GM21515 (cell line): Measurements from ENCODE around the gene NUCB1.
"Not testable (repeated sequence)": the region's sequence is repeated elsewhere in the genome, so short reads cannot be mapped to it uniquely, and the experiment has no call there.

Experiments
- ATAC-seq: cut with Tn5 transposase; IDR thresholded peaks from one replicate; pipeline ENCODE4 v1.9.1; 2021; ENCODE audit not compliant: unreplicated experiment

Gene NUCB1

GRCh38 chr19:48874303-48875135 lies 25.6 kb upstream of the NUCB1 start:
- ATAC-seq, result no peak

DNA sequence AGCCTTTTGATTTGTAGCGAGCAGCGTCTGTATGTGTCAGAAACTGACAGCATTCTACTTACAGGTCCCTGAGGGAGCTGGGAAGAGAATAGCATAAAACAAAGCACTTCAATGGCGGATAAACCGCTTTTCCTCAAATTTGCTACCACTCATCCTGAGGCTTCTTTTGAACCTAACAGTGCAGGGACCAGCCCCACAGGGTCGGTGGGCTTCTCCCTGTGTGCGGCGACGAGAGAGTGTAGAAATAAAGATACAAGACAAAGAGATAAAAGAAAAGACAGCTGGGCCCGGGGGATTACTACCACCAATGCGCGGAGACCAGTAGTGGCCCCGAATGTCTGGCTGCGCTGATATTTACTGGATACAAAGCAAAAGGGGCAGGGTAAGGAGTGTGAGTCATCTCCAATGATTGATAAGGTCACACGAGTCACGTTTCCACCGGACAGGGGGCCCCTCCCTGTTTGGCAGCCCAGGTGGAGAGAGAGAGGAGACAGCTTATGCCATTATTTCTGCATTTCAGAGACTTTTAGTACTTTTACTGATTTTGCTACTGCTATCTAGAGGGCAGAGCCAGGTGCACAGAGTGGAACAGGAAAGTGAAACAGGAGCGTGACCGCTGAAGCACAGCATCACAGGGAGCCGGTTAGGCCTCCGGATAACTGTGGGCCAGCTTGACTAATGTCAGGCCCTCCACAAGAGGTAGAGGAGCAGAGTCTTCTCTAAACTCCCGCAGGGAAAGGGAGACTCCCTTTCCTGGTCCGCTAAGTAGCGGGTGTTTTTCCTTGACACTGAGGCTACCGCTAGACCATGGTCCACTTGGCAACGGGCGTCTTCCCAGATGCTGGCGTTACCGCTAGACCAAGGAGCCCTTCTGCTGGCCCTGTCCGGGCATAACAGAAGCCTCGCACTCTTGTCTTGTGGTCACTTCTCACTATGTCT lies 23.8 kb upstream of the NUCB1 start:
- ATAC-seq, result not testable (repeated sequence)

GRCh38 chr19:48877855-48878195 lies 22.3 kb upstream of the NUCB1 start:
- ATAC-seq, result no peak

DNA sequence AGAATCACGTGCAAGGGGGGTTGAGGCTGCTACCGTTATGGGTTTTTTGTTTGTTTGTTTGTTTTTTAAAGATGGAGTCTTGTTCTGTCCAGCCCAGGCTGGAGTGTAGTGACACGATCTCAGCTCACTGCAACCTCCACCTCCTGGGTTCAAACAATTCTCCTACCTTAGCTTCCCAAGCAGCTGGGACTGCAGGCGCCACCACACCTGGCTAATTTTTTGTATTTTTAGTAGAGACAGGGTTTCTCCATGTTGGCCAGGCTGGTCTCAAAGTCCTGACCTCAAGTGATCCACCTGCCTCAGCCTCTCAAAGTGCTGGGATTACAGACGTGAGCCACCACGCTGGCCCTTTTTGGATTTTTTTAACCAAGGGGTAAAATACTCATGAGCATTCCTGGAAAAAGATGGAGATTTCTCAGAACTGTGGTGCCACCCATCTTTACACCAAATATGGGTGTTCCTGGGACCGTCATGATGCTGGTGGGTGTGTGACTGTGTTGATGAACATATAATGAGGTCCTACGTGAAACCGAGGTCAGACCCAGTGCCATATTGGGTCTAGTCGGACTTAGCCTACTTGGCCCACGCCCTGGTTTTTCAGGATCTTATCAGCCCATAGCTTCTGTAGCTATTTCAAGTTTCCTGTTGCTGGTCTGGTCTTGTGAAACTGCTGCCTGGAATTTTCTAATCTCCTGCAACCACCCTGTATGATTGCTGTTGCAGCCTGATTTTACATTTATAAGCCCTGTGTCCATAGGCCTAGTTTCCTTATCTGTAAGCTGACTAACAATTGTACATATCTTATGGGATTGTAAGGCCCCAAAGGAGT lies 21.7 kb upstream of the NUCB1 start:
- no peak for ATAC-seq

DNA sequence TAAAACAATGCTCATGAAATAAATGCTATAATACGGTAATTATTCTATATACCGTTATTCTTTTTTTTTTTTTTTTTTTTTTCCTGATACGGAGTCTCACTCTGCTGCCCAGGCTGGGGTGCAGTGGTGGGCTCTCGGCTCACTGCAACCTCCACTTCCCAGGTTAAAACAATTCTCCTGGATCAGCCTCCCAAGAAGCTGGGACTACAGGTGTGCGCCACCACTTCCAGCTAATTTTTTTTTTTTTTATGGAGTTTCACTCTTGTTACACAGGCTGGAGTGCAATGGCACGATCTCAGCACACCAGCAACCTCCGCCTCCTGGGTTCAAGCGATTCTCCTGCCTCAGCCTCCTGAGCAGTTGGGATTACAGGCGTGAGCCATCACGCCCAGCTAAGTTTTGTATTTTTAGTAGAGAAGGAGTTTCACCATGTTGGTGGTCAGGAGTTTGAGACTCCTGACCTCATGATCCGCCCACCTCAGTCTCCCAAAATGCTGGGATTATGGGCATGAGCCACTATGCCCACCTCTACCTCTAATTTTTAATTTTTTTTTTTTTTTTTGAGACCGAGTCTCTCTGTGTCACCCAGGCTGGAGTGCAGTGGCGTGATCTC lies 21.0 kb upstream of the NUCB1 start:
- no peak for ATAC-seq

- not testable (repeated sequence) for ATAC-seq
Observed at GRCh38 chr19:48879696-48880095, 20.4 kb upstream of the NUCB1 start.

DNA sequence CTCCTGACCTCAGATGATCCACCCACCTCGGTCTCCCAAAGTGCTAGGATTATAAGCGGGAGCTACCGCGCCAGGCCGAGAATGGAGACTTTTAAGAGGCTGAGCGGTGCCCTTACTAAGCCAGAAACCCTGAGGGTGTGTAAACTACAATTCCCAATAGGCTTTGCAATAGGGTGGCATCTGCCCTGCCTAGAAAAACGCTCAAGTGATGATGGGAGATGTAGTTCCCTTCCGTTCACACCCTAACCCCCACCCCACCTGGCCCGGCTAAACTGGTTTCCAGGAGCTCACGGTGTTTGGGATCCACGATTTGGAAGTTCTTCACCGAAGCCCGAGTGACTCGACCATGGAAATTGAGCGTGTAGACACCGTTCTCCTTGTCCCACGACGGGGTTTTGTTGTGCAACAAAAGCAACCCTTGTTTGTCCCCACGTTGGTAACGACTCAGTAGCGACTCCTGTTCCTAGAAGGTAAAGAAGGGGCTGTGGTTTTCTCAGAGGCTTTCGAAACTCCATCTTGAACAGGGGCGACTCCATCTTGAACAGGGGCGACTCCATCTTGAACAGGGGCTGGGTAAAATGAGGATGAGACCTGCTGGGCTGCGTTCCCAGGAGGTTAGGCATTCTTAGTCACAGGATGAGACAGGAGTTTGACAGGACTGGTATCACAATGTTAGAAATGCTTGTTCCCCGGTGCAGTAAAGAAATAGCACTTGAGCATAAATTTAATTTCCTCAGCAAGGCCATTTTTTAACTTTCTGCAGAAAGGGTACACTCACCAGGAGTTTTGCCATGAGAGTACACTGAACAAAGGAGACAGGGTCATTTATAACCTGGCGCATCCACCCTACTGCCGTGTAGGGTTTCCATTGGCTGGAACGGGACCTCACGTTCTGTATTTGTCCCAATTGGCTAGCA lies 18.1 kb upstream of the NUCB1 start:
- no peak for ATAC-seq

- ATAC-seq, result no peak
Observed at GRCh38 chr19:48883726-48884125, 16.4 kb upstream of the NUCB1 start.

GRCh38 chr19:48887861-48888612 lies 12.1 kb upstream of the NUCB1 start:
- ATAC-seq, result no peak

GRCh38 chr19:48889496-48889895 lies 10.6 kb upstream of the NUCB1 start:
- not testable (repeated sequence) for ATAC-seq

DNA sequence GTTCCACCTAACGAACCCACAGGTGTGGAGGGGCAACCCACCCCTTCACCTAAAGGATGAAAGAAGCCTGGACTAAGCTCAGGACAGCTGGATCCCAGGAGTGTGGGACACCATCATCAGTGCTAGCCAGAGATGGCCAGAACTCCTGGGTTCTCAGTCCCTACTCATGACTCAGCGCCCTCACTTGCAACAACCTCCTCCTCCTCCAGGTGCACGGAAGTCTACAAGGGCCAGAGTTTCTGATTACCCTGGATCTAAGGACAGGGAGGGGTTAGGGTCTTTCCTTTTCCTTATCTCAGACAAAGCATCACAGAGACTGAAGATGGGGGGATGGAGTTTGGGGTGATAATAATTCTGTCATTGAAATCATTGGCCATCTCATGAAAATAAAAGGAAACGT lies 9.6 kb upstream of the NUCB1 start:
- no peak for ATAC-seq

DNA sequence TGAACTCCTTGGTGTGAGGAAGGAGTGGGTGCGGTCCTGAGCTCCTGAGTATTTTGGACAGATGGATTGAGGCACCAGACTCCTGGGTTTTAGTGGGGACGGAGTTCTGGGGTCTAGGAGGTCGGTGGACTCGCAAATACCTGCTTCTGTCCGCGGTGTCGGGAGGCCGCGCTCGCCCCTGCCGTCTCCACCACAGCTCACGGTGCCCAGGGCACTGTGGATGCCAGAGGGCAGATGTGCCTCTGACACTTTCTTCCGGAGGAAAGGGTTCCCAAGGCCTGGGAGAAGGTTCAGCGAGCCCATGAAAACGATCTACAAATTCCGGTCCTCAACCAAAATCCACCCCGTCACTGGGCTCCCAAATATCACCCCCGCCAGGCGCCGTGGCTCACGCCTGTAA lies 4.9 kb upstream of the NUCB1 start:
- no peak for ATAC-seq

DNA sequence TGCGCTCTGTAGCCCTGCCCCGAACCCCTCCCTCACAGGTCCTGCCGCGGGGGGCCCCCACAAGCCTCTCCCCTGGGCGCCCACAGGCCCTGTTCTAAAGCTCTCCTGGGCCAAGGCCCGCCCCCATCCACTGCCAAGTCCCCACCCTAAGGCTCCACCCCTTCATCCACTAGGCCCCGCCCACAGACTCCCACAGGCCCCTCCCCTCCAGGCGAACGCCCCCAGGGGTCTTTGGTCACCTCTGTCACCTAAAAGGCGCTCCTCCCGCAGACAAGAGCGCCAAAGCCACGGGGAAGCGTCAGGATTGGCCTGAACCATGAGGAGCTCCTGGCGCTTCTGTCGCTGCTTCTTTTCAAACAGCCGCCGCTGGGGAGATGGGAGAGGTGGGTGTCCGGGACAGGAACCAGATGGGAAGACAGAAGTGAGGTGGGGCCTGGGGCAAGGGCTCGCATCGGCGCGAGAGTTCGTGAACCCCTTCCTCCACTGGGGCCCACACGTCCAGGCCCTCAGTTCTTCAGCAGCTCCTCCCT lies 3.9 kb upstream of the NUCB1 start:
- ATAC-seq, result no peak

DNA sequence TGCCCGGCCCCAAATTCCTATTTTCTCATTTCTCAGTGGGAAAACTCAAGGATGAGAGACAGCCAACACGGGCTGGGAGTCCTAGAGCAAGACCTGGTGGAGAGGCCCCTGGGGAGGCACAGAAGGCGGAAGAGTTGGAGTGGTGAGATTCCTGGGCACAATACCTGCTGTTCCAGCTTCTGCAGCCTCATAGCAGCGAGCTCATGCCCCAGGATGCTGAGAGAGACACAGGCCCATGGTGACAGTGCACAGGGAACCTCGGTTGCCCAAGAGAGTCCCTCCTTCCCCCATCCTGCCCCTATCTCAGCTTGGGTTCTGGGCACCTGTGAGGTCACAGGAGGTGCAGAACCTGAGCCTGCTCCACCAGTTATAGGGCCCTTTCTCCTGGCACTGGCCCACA lies 2.9 kb upstream of the NUCB1 start:
- no peak for ATAC-seq

DNA sequence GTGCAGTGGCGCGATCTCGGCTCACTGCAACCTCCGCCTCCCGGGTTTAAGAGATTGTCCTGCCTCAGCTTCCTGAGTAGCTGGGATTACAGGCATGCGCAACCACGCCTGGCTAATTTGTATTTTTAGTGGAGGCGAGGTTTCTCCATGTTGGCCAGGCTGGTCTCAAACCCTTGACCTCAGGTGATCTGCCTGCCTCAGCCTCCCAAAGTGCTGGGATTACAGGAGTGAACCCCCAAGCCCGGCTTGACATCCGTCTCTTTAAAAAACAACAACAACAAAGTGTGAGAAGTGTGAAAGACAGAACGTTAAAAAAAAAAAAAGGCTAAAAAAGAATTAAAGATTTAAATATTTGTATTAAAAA lies 744 bp upstream of the NUCB1 start:
- ATAC-seq, result not testable (repeated sequence)

DNA sequence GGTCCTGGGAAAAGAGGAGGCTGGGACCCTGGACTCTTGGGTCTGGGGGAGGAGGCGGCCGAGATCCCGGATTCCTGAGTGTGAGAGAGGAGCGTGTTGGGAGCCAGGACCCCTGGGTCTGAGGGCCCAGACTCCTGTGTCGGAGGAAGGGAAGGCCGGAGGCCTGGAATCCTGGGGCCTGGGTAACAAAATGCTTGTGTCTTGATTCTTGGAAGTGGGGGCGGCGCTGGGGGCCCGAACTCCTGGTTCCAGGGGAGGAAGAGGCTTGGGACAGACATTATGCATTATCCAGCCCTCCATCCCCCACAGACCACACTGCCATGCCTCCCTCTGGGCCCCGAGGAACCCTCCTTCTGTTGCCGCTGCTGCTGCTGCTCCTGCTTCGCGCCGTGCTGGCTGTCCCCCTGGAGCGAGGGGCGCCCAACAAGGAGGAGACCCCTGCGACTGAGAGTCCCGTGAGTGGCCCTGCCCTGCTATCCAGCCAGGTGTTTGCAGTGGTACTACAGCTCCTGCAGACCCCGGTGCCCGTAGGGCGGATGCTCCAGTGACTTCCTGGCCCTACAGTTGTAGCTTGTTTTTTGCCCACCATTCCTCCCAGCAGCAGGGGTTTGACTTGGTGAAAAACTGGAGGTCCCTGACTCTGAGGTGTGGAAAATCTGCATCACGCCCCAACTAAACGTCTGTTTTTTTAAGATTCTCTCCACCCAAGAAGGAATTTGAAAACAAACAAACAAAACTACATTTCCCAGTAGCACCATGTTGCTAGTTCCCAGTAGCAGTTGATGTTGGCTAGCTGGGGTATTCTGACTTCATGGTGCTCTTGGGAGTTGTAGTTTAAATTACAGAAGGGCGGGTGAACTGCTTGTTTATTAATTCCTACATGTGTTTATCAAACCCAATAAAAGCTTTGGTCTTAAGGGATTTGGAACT lies 630 bp downstream of the NUCB1 start:
- no peak for ATAC-seq

DNA sequence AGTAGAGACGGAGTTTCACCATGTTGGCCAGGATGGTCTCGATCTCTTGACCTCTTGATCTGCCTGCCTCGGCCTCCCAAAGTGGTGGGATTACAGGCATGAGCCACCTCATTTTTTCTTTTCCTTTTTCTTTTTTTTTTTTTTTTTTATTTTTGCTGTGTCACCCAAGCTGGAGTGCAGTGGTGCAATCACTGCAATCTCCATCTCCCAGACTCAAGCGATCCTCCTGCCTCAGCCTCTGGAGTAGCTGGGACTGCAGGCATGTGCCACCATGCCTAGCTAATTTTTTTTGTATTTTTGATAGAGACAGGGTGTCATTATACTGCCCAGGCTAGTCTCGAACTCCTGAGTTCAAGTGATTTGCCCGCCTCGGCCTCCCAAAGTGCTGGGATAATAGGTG lies 2.2 kb downstream of the NUCB1 start:
- ATAC-seq, result not testable (repeated sequence)

DNA sequence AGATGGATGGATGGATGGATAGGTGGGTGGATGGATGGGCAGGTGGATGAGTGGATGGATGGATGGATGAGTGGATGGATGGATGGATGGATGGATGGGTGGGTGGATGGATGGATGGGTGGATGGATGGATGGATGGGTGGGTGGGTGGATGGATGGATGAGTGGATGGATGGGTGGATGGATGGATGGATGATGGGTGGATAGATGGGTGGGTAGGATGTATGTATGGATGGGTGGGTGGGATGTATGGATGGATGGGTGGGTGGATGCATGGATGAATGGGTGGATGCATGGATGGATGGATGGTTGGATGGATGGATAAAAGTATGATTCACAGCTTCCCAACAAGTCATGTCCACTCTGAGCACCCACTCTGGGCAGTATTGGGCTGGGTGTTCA lies 3.7 kb downstream of the NUCB1 start:
- ATAC-seq, result not testable (repeated sequence)
